Parathyroid adenoma (tissue), 2 donors: ENCODE measurements around the gene KRTAP10-8.

ENCODE experiments used
- H2AFZ ChIP-seq: fragments of 300-600 bp; sonication (generic); one replicate; pipeline ENCODE4 v1.7.0; 2017; ENCODE audit warnings: antibody characterized with exemption, mild to moderate bottlenecking
- H3K27ac ChIP-seq: fragments of 300-600 bp; sonication (generic); one replicate; pipeline ENCODE4 v1.7.0; 2017
- H3K27me3 ChIP-seq: fragments of 300-600 bp; sonication (generic); one replicate; pipeline ENCODE4 v1.7.0; 2017; ENCODE audit warnings: low read length; ENCODE audit not compliant: control insufficient read depth, insufficient read depth
- H3K36me3 ChIP-seq: fragments of 300-600 bp; sonication (generic); one replicate; pipeline ENCODE4 v1.7.0; 2017; ENCODE audit warnings: low read length; ENCODE audit not compliant: control insufficient read depth, insufficient read depth
- H3K4me1 ChIP-seq: fragments of 300-600 bp; sonication (generic); one replicate; pipeline ENCODE4 v1.7.0; 2017; ENCODE audit warnings: control low read depth
- H3K4me2 ChIP-seq: fragments of 300-600 bp; sonication (generic); one replicate; pipeline ENCODE4 v1.7.0; 2017; ENCODE audit warnings: low read length
- H3K4me3 ChIP-seq: fragments of 300-600 bp; sonication (generic); one replicate; pipeline ENCODE4 v1.7.0; 2017; ENCODE audit warnings: low read depth, low read length
- H3K79me2 ChIP-seq: fragments of 300-600 bp; sonication (generic); one replicate; pipeline ENCODE4 v1.7.0; 2017; ENCODE audit warnings: control low read depth
- H3K9ac ChIP-seq: fragments of 300-600 bp; sonication (generic); one replicate; pipeline ENCODE4 v1.7.0; 2017; ENCODE audit warnings: mild to moderate bottlenecking
- H3K9me3 ChIP-seq: fragments of 300-600 bp; sonication (generic); one replicate; pipeline ENCODE4 v1.7.0; 2017; ENCODE audit warnings: low read length; ENCODE audit not compliant: control insufficient read depth
- TF ChIP-seq, protein P1 (sequence below): fragments of 300-600 bp; sonication (generic); IDR thresholded peaks from one replicate; pipeline ENCODE4 v1.7.0; 2017; ENCODE audit warnings: antibody characterized with exemption, mild to moderate bottlenecking
- donor health status: primary hyperparathyroidism.

The KRTAP10-8 gene

DNA sequence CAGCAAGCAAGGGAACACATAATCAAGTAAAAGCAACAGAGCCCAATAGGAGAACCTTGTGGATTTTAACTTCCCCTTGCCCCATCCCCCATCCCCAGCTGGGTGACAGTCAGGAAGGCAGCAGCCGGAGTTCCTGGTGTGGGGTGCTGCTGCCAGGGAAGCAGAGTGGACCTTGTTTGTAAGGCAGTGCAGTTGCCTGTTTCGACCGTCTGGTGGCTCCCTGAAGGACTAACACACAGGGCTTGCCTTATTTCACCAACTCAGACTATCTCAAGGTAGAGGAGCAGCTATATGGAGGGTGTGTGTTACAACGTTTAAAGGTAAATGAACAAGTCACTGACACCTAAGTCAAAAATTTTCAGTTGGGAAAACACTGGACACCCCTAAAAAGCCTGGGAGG lies 6.6 kb downstream of the KRTAP10-8 start:
- Histone ChIP-seq H3K27me3 (no peaks in the 10 kb centered on the region), H3K27ac (no peak overlapping the region), H2AFZ (no peak overlapping the region), H3K36me3 (no peaks in the 10 kb centered on the region), H3K4me1 (no peaks in the 10 kb centered on the region), H3K9ac (no peak overlapping the region), H3K4me3 (no peak overlapping the region), H3K79me2 (no peaks in the 10 kb centered on the region), H3K4me2 (no peak overlapping the region), H3K9me3 (no peaks in the 10 kb centered on the region)
- TF ChIP-seq, protein P1, sequence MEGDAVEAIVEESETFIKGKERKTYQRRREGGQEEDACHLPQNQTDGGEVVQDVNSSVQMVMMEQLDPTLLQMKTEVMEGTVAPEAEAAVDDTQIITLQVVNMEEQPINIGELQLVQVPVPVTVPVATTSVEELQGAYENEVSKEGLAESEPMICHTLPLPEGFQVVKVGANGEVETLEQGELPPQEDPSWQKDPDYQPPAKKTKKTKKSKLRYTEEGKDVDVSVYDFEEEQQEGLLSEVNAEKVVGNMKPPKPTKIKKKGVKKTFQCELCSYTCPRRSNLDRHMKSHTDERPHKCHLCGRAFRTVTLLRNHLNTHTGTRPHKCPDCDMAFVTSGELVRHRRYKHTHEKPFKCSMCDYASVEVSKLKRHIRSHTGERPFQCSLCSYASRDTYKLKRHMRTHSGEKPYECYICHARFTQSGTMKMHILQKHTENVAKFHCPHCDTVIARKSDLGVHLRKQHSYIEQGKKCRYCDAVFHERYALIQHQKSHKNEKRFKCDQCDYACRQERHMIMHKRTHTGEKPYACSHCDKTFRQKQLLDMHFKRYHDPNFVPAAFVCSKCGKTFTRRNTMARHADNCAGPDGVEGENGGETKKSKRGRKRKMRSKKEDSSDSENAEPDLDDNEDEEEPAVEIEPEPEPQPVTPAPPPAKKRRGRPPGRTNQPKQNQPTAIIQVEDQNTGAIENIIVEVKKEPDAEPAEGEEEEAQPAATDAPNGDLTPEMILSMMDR, result no peak

GRCh38 chr21:44618909-44619308 lies 7.0 kb downstream of the KRTAP10-8 start:
- no peak overlapping the region for H2AFZ ChIP-seq
- no peak overlapping the region for H3K4me3 ChIP-seq
- H3K9ac ChIP-seq, result no peak overlapping the region
- H3K36me3 ChIP-seq, result no peaks in the 10 kb centered on the region
- H3K79me2 ChIP-seq, result no peaks in the 10 kb centered on the region
- TF ChIP-seq, protein P1, result no peak
- no peaks in the 10 kb centered on the region for H3K27me3 ChIP-seq
- H3K4me1 ChIP-seq, result no peaks in the 10 kb centered on the region
- no peak overlapping the region for H3K4me2 ChIP-seq
- no peaks in the 10 kb centered on the region for H3K9me3 ChIP-seq
- H3K27ac ChIP-seq, result no peak overlapping the region

DNA sequence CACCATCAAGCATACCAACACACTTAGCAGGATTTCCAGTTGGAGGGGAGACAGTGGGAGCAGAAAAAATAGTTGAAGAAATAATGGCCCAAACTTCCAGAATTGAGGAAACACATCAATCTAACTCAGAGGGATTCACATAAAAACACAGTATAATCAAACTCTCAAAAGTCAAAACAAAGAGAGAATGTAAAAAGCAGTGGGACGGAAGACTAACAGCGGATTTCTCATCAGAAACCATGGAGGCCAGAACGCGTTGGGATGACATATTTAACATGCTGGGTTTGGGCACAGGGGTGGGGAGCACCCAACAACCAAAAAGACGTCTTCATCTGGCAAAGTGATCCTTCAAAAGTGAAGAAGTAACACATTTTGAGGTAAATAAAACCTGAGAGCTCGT lies 8.0 kb downstream of the KRTAP10-8 start:
- Histone ChIP-seq H3K27ac (no peak overlapping the region), H3K79me2 (no peaks in the 10 kb centered on the region), H3K9me3 (no peaks in the 10 kb centered on the region), H3K4me1 (no peaks in the 10 kb centered on the region), H3K4me2 (no peak overlapping the region), H3K27me3 (no peaks in the 10 kb centered on the region), H3K9ac (no peak overlapping the region), H3K4me3 (no peak overlapping the region), H3K36me3 (no peaks in the 10 kb centered on the region), H2AFZ (no peak overlapping the region)
- TF ChIP-seq, protein P1, result no peak

- Histone ChIP-seq H3K36me3 (no peaks in the 10 kb centered on the region), H3K27ac (no peak overlapping the region), H2AFZ (no peak overlapping the region), H3K79me2 (no peaks in the 10 kb centered on the region), H3K4me2 (no peak overlapping the region), H3K9me3 (no peaks in the 10 kb centered on the region), H3K4me1 (no peaks in the 10 kb centered on the region), H3K4me3 (no peak overlapping the region), H3K9ac (no peak overlapping the region), H3K27me3 (no peaks in the 10 kb centered on the region)
- TF ChIP-seq, protein P1, result no peak
These were observed 11.7 kb downstream of the KRTAP10-8 start for GRCh38 chr21:44623575-44623974.

DNA sequence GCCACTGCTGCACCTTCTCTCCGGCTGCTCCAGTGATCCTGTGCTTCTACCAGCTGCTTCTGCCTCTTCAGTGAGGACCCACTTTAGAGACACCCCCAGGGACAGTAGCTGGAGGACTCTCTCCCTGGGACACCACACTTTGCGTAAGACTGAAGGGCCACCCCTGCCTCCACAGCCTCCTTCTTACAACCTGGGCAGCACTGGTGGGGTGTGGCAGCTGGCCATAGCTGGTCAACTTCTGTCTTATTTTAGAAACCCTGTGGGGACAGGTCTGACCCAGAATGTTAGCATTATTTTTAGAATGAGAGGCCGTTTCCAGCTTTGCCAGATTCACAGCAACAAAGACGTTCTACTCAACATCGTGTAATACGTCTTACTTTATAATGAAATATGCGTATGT lies 13.9 kb downstream of the KRTAP10-8 start:
- Histone ChIP-seq H2AFZ (no peak overlapping the region), H3K79me2 (no peaks in the 10 kb centered on the region), H3K27me3 (no peaks in the 10 kb centered on the region), H3K4me2 (no peak overlapping the region), H3K27ac (no peak overlapping the region), H3K9me3 (no peaks in the 10 kb centered on the region), H3K4me1 (no peaks in the 10 kb centered on the region), H3K4me3 (no peak overlapping the region), H3K36me3 (no peaks in the 10 kb centered on the region), H3K9ac (no peak overlapping the region)
- TF ChIP-seq, protein P1, result no peak
